Activated T-cell treated with anti-CD3 and anti-CD28 coated beads, Interleukin-2, amount 50 U/mL, for 72 hours (primary cell): ENCODE results near the gene POTEM. TPM values are rescaled to one million over a fixed set of nuclear protein-coding genes. Genes with fewer than 3 reads are reported as not detected.
"Not testable (repeated sequence)": the region's sequence is repeated elsewhere in the genome, so short reads cannot be mapped to it uniquely, and the experiment has no call there.

Experiments
- ATAC-seq, 2 donors: fragments of 150-1000 bp; cut with Tn5 transposase; replicated peaks in 1 of 2; 2 replicates each; pipeline ENCODE4 v1.10.0; 2021; ENCODE audit warnings: moderate library complexity in 2 of 2, mild to moderate bottlenecking in 1 of 2
- DNase-seq, 2 donors: peaks; one replicate each; pipeline ENCODE4 v3.0.0; 2021 to 2022; ENCODE audit warnings: mixed read lengths in 1 of 2
- H3K27ac Mint-ChIP-seq: one replicate; pipeline ENCODE4 v1.8.0; 2022; ENCODE audit warnings: mild to moderate bottlenecking, moderate library complexity, mixed read lengths
- H3K27me3 Mint-ChIP-seq: one replicate; pipeline ENCODE4 v1.8.0; 2022; ENCODE audit warnings: low read depth, mixed read lengths
- H3K36me3 Mint-ChIP-seq, 2 donors: one replicate each; pipeline ENCODE4 v1.8.0; 2022; ENCODE audit warnings: mixed read lengths in 2 of 2, mild to moderate bottlenecking in 1 of 2; ENCODE audit not compliant: insufficient read depth in 2 of 2
- H3K4me1 Mint-ChIP-seq: one replicate; pipeline ENCODE4 v1.8.0; 2022; ENCODE audit warnings: low read depth, mixed read lengths
- H3K4me3 Mint-ChIP-seq, 2 donors: one replicate each; pipeline ENCODE4 v1.8.0; 2022; ENCODE audit warnings: mild to moderate bottlenecking in 2 of 2, mixed read lengths in 2 of 2, moderate library complexity in 2 of 2
- H3K9me3 Mint-ChIP-seq, 2 donors: one replicate each; pipeline ENCODE4 v1.8.0; 2022; ENCODE audit warnings: mixed read lengths in 2 of 2
- total RNA-seq, 2 donors: library from RNA; stranded (reverse); gene quantifications; one replicate each; pipeline ENCODE4 v1.2.3, GENCODE V29; 2022

POTEM gene
- total RNA-seq, 2 donors from 2014 or later, result not detected

DNA sequence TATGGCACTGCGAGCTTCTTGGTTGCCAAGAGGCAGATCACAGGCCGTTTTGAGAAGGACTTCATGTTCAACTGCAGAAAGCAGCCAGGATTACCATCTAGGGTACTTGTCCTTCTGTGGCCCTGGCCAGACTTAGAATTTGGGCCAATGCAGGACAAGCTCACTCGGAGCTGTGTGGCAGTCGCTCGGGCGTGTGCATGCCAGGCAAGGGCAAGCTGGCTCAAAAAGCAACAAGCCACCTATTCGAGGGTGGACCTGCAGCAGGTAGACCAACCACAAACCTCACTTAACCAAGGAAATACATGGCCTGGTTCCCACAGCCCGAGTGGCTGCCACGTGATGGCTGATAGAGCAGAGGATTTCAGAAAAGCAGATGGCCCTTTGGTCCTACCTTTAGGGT, 39.3 kb downstream of the POTEM start:
- not testable (repeated sequence) for DNase-seq, H3K4me1 Mint-ChIP-seq, H3K9me3 Mint-ChIP-seq, H3K4me3 Mint-ChIP-seq, H3K27me3 Mint-ChIP-seq, H3K36me3 Mint-ChIP-seq, H3K27ac Mint-ChIP-seq, ATAC-seq

DNA sequence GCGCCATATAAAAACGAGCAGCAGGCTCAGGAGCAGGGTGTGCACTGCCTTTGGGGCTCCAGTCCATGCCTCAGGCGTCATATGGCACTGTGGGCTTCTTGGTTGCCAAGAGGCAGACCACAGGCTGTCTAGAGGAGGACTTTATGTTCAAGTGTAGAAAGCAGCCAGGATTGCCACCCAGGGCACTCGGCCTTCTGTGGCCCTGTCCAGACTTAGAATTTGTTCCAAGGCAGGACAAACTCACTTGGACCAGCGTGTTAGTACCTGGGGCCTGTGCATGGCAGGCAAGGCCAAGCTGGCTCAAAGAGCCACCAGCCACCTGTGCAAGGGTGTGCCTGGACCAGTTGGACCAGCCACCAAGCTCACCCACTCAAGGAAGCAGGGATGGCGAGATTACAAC, 40.4 kb downstream of the POTEM start:
- H3K4me1 Mint-ChIP-seq, result not testable (repeated sequence)

DNA sequence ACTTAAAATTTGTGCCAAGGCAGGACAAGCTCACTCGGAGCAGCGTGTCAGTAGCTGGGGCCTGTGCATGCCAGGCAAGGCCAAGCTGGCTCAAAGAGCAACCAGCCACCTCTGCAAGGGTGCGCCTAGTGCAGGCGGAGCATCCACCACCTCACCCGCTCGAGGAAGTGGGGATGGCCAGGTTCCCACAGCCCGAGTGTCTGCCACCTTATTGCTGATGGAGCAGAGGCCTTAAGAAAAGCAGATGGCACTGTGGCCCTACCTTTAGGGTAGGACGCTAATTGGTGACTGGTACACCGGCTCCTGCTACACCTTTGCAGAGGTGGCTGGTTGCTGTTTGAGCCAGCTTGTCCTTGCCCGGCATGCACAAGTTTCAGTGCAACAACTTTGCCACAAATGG, 43.8 kb downstream of the POTEM start:
- H3K27ac Mint-ChIP-seq, DNase-seq, H3K36me3 Mint-ChIP-seq, ATAC-seq, H3K4me3 Mint-ChIP-seq, H3K27me3 Mint-ChIP-seq, H3K4me1 Mint-ChIP-seq, H3K9me3 Mint-ChIP-seq: not testable (repeated sequence)

More for the DNA sequence above, 40.4 kb downstream of the POTEM start:
- not testable (repeated sequence) for DNase-seq, H3K9me3 Mint-ChIP-seq, H3K36me3 Mint-ChIP-seq, H3K27ac Mint-ChIP-seq, H3K4me3 Mint-ChIP-seq, ATAC-seq, H3K27me3 Mint-ChIP-seq

DNA sequence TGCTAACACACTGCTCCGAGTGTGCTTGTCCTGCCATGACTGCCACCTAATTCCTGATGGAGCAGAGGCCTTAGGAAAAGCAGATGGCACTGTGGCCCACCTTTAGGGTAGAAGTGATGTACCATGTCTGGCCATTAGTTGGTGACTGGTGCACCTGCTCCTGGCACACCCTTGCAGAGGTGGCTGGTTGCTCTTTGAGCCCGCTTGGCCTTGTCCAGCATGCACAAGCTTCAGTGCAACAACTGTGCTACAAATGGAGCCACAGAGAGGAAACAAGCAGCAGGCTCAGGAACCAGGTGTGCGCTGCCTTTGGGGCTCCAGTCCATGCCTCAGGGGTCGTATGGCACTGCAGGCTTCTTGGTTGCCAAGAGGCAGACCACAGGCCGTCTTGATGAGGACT, 44.5 kb downstream of the POTEM start:
- H3K9me3 Mint-ChIP-seq, H3K4me3 Mint-ChIP-seq, H3K4me1 Mint-ChIP-seq, H3K36me3 Mint-ChIP-seq, ATAC-seq, H3K27ac Mint-ChIP-seq, H3K27me3 Mint-ChIP-seq, DNase-seq: not testable (repeated sequence)

DNA sequence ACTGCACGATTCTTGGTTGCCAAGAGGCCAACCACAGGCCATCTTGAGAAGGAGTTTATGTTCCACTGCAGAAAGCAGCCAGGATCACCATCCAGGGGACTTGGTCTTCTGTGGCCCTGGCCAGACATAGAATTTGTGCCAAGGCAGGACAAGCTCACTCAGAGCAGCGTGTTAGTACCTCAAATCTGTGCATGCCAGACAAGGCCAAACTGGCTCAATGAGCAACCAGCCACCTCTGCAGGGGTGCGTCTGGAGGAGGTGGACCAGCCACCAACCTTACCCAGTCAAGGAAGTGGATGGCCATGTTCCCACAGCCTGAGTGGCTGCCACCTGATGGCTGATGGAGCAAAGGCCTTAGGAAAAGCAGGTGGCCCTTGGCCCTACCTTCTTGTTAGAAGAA, 48.0 kb downstream of the POTEM start:
- H3K27me3 Mint-ChIP-seq, H3K27ac Mint-ChIP-seq, H3K36me3 Mint-ChIP-seq, H3K4me1 Mint-ChIP-seq, DNase-seq, H3K4me3 Mint-ChIP-seq, H3K9me3 Mint-ChIP-seq, ATAC-seq: not testable (repeated sequence)

DNA sequence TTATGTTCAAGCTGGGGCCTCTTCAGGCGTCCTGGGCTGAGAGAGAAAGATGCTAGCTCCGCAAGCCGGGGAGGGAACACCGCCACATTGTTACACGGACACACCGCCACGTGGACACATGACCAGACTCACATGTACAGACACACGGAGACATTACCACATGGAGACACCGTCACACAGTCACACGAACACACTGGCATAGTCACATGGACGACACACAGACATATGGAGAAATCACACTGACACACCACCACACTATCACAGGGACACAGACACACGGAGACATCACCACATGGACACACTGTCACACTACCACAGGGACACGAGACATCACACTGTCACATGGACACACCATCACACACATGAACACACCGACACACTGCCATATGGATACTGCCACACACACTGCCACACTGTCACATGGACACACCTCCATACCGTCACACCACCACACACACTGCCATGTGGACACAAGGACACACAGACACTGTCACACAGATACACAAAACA, 57.9 kb downstream of the POTEM start:
- not testable (repeated sequence) for H3K4me3 Mint-ChIP-seq, H3K4me1 Mint-ChIP-seq, H3K36me3 Mint-ChIP-seq, ATAC-seq, H3K9me3 Mint-ChIP-seq, DNase-seq, H3K27ac Mint-ChIP-seq, H3K27me3 Mint-ChIP-seq

DNA sequence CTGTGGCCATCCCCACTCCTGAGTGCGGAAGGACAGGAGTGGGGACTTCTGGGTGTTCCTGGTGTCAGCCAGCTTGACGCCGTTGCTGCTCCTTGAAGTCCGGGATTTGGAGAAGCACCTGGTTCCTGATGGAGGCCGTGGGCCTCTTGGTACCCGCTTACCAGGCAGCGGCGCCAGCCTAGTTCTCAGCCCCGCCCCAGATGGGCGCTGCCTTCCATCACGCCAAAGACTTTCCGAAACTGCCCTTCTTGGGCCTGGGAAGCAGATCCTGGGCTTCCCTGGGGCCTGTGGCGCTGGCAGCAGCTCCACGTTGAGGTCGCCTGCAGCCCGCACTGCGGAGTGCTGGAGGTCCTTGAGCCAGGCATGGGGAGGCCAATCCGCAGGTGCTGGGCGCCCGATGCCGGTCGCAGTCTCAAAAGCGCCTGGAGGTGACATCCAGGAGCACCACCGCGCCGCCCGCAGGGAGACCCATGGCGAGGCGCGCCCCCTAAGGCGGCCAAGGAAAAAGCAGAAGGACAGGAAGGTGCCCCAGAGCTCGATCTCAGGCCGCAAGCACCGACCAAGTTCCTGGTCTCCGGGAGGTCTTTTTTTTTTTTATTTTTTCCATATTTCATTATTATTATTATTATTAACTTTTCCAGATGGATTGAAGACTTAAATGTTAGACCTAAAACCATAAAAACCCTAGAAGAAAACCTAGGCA, 59.6 kb downstream of the POTEM start:
- H3K4me3 Mint-ChIP-seq, H3K27me3 Mint-ChIP-seq, DNase-seq, H3K9me3 Mint-ChIP-seq, H3K4me1 Mint-ChIP-seq, H3K36me3 Mint-ChIP-seq, H3K27ac Mint-ChIP-seq, ATAC-seq: not testable (repeated sequence)

DNA sequence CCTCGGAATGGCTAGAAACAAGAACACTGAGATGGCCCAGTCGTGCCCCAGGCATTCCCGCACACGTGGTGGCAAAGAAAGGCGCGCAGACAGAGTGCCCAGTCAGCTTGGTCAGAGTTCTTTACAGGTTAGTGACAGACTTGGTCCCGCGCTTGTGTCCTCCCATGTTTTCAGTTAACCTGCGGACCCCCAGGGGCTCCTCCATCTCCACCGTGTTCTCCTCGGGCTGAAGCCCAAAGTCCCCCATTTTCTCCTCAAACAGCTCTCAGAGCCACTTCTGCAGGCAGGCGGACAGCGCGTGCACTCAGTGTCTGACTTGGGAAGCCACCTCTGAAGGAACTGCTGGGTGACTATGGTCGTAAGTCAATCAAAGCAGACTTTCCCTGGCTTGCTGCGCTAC, 60.7 kb downstream of the POTEM start:
- H3K27ac Mint-ChIP-seq, H3K4me1 Mint-ChIP-seq, H3K4me3 Mint-ChIP-seq, DNase-seq, H3K27me3 Mint-ChIP-seq, H3K36me3 Mint-ChIP-seq, H3K9me3 Mint-ChIP-seq, ATAC-seq: not testable (repeated sequence)

DNA sequence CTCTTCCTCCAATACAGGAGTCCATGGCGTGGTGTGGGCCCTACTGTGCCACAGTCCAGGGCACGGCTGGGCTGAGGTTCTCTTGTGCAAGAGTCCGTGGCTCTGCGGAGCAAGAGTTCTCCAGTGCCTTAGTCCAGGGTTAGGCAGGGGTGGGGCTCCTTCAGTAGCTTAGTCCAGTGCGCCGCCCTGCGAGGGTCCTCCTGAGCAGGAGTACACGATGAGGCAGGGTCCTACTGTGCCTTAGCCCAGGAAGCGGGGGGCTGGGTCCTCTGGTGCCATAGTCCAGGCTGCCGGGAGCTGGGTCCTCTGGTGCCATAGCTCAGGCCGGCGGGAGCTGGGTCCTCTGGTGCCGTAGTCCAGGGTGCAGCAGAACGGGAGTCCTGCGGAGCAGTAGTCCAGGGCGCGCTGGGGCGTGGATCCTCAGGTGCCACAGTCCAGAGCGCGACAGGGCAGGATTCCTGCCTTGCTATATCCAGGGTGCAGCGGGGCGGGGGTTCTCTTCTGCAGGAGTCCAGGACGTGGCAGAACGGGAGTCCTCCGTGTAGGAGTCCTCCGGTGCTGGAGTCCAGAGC, 69.7 kb downstream of the POTEM start:
- not testable (repeated sequence) for H3K27ac Mint-ChIP-seq, H3K27me3 Mint-ChIP-seq, ATAC-seq, H3K36me3 Mint-ChIP-seq, H3K4me3 Mint-ChIP-seq, H3K4me1 Mint-ChIP-seq, DNase-seq, H3K9me3 Mint-ChIP-seq

DNA sequence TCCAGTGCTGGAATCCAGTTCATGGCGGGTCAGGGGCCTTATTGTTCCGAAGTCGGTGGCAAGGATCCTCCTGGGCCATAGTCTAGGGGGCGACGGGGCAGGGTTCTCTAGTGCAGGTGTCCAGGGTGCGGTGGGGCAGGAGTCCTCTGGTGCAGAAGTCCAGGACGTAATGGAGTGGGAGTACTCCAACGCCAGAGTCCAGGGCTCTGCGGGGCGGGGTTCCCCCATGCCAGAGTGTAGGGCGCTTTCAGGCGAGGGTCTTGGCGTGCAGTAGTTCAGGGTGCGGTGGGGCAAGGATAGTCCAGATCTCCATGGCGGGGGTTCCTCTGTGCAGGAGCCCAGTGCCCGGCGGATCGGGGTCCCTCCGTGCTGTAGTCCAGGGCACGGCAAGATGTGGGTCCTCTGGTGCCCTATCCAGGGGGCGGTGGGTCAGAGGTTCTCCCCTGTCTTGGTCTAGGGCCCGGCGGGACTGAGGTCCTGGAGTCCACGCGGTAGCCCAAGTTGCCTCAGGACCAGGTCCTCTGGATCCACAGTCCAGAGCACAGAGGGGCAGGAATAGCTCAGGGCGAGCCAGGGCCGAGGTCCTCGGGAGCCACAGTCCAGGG, 70.9 kb downstream of the POTEM start:
- ATAC-seq, H3K27ac Mint-ChIP-seq, H3K4me1 Mint-ChIP-seq, H3K27me3 Mint-ChIP-seq, DNase-seq, H3K4me3 Mint-ChIP-seq, H3K36me3 Mint-ChIP-seq, H3K9me3 Mint-ChIP-seq: not testable (repeated sequence)

DNA sequence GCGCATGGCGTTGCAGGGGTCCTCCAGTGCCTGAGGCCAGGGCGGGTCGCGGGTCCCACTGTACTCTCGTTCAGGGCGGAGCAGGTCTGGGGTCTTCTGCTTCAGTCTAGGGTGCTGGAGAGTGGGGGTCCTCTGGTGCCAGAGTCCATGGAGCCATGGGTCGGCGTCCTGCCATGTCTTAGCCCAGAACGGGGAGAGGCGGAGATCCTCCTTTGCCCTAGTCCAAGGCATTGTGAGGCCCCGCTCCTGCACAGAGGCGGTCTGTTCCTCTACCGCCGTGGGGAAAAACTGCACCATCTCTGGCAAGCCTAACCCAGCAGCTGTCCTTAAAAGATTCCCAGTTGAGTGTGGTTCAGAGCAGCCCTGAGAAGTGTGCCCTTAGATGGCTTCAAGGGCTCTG, 71.6 kb downstream of the POTEM start:
- not testable (repeated sequence) for DNase-seq, H3K27ac Mint-ChIP-seq, H3K4me3 Mint-ChIP-seq, ATAC-seq, H3K9me3 Mint-ChIP-seq, H3K27me3 Mint-ChIP-seq, H3K36me3 Mint-ChIP-seq, H3K4me1 Mint-ChIP-seq

DNA sequence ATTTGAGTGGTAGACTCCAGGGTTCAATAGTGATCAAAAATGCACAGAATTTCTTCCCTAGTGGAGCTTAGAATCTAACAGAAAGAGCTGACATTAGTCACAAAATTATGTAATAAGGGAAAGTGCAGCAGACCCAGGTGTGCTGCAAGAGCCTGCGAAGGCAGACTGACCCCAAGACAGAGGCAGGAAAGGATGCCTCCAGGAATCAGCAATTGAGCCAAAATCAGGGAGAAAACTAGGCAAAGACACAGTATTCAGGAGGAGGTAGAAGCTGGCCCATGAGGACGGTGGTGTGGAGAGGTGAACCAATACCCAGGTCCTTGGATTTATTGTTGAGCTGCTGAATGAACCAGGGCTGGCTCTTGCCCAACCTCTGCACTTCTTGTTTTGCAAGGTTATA, 76.2 kb downstream of the POTEM start:
- H3K27me3 Mint-ChIP-seq, ATAC-seq, H3K36me3 Mint-ChIP-seq, DNase-seq, H3K9me3 Mint-ChIP-seq, H3K4me1 Mint-ChIP-seq, H3K27ac Mint-ChIP-seq, H3K4me3 Mint-ChIP-seq: not testable (repeated sequence)
